Lung (tissue), 12 donors: ENCODE results near the gene MYPOP. TPM values are rescaled to one million over a fixed set of nuclear protein-coding genes. Genes with fewer than 3 reads are reported as not detected.

Source experiments
- ATAC-seq: fragments of 200-7000 bp; cut with Tn5 transposase; one replicate; pipeline ENCODE4 v1.9.1; 2020; ENCODE audit warnings: moderate number of reproducible peaks; ENCODE audit not compliant: insufficient read depth, low FRiP score
- DNase-seq, 3 donors: peaks; one replicate each; pipeline ENCODE4 v3.0.0-alpha.2; 2013 to 2017
- H3K27ac ChIP-seq, 2 donors: one replicate each; pipeline ENCODE4 v1.5.1; 2013; ENCODE audit warnings: mild to moderate bottlenecking in 2 of 2, moderate library complexity in 2 of 2, control low read depth in 1 of 2, inconsistent platforms in 1 of 2, low read depth in 1 of 2, low read length in 1 of 2
- H3K27me3 ChIP-seq, 3 donors: one replicate each; pipeline ENCODE4 v1.5.1; 2013; ENCODE audit warnings: low read length in 2 of 3; ENCODE audit not compliant: control insufficient read depth in 3 of 3, insufficient read depth in 3 of 3
- H3K36me3 ChIP-seq, 4 donors: one replicate each; pipeline ENCODE4 v1.5.1; 2013; ENCODE audit warnings: low read length in 4 of 4, mild to moderate bottlenecking in 1 of 4, moderate library complexity in 1 of 4; ENCODE audit not compliant: control insufficient read depth in 4 of 4, insufficient read depth in 4 of 4
- H3K4me1 ChIP-seq, 5 donors: one replicate each; pipeline ENCODE4 v1.5.1; 2013; ENCODE audit warnings: low read length in 5 of 5, mild to moderate bottlenecking in 2 of 5, moderate library complexity in 1 of 5; ENCODE audit not compliant: control insufficient read depth in 5 of 5, insufficient read depth in 5 of 5
- H3K4me3 ChIP-seq: one replicate; pipeline ENCODE4 v1.5.1; 2013; ENCODE audit warnings: mild to moderate bottlenecking, control low read depth, moderate library complexity
- H3K9ac ChIP-seq, 2 donors: one replicate each; pipeline ENCODE4 v1.5.1; 2013; ENCODE audit warnings: low read length in 2 of 2, control low read depth in 1 of 2; ENCODE audit not compliant: insufficient read depth in 1 of 2
- H3K9me3 ChIP-seq, 4 donors: one replicate each; pipeline ENCODE4 v1.5.1; 2013; ENCODE audit warnings: low read length in 3 of 4, mild to moderate bottlenecking in 1 of 4, moderate library complexity in 1 of 4; ENCODE audit not compliant: control insufficient read depth in 4 of 4, insufficient read depth in 3 of 4
- CTCF ChIP-seq: IDR thresholded peaks from 2 replicates; pipeline ENCODE4 v1.5.1; 2012; ENCODE audit warnings: mild to moderate bottlenecking; ENCODE audit errors: control extremely low read depth, extremely low read depth
- WGBS, 2 donors: extraction: QIAGEN DNeasy Blood & Tissue Kit; methylation state at CpG; one replicate each; pipeline ENCODE4 v1.1.7; 2013; 5-methylcytosine and 5-hydroxymethylcytosine counted together
- polyA plus RNA-seq, 2 donors: library from polyadenylated mRNA; stranded (reverse); fragments of 200-250 nt; gene quantifications; one replicate each; pipeline ENCODE4 v1.2.1, GENCODE V29; 2013
- total RNA-seq, 2 donors: library from RNA; depleted of rRNA in 1 of 2; stranded (reverse); fragments of >200 nt in 1 of 2; gene quantifications; one replicate each; pipeline ENCODE4 v1.2.1, GENCODE V29; 2014 to 2021
- donor health status: control.
- donor health status: control.
- donor health status: Bipolar disorder and iron deficiency.
- donor health status: healthy.
- donor health status: DM: yes; HTN: yes; CAD: no.

MYPOP gene
- total and polyA plus RNA-seq, 4 donors, result 2.9 to 6.7 (median 4.5) TPM

GRCh38 chr19:45895519-45895972 lies 6.9 kb downstream of the MYPOP start:
- DNase-seq (no peak), ATAC-seq (no peak)
- Histone ChIP-seq H3K9me3 (no peaks in the 10 kb centered on the region), H3K9ac (no peak overlapping the region), H3K4me1 (peaks cover 0 to under 1% (median 0%) of the 10 kb centered on the region in 5 donors), H3K27me3 (no peaks in the 10 kb centered on the region), H3K4me3 (no peak overlapping the region), H3K27ac (no peak overlapping the region), H3K36me3 (peaks cover 2 to 26% (median 6%) of the 10 kb centered on the region in 4 donors)
- 86 to 90% methylated on average over 9 of the region's 9 CpGs for WGBS, 2 donors
- TF ChIP-seq CTCF, result no peak

- H3K4me3 ChIP-seq, result no peak overlapping the region
- DNase-seq (no peak), ATAC-seq (no peak)
- no peak overlapping the region for H3K9ac ChIP-seq
- no peaks in the 10 kb centered on the region for H3K27me3 ChIP-seq
- H3K4me1 ChIP-seq, result peaks cover 0 to 5% (median 0%) of the 10 kb centered on the region in 5 donors
- WGBS, 2 donors, result 86 to 92% methylated on average over 17 of the region's 17 CpGs
- no peak overlapping the region for H3K27ac ChIP-seq
- no peak for TF ChIP-seq CTCF
- H3K36me3 ChIP-seq, result peaks cover 0 to 18% (median 0%) of the 10 kb centered on the region in 4 donors
- H3K9me3 ChIP-seq, result no peaks in the 10 kb centered on the region
Observed at GRCh38 chr19:45890877-45891276, 11.5 kb downstream of the MYPOP start.

- ATAC-seq, result no peak
- H3K9ac ChIP-seq, result no peak overlapping the region
- no peaks in the 10 kb centered on the region for H3K9me3 ChIP-seq
- no peak overlapping the region for H3K27ac ChIP-seq
- WGBS, 2 donors, result 70 to 76% methylated on average over 6 of the region's 6 CpGs
- no peak for DNase-seq
- no peak for TF ChIP-seq CTCF
- peaks cover 0 to 19% (median 1%) of the 10 kb centered on the region in 4 donors for H3K36me3 ChIP-seq
- no peaks in the 10 kb centered on the region for H3K27me3 ChIP-seq
- H3K4me3 ChIP-seq, result no peak overlapping the region
- peaks cover 0 to 12% (median 3%) of the 10 kb centered on the region in 5 donors for H3K4me1 ChIP-seq
Observed at GRCh38 chr19:45889210-45889885, 13.1 kb downstream of the MYPOP start.
